HepG2 (cell line): ENCODE results near the gene GIMAP8. TPM values are rescaled to one million over a fixed set of nuclear protein-coding genes. Genes with fewer than 3 reads are reported as not detected.

ENCODE experiments used
- CSRNP2 ChIP-seq: sonication (generic); formaldehyde crosslinking; conservative IDR thresholded peaks from 2 replicates; pipeline ENCODE4 v1.8.0; 2022; ENCODE audit warnings: low read depth, missing genetic modification reagents
- ETV6 ChIP-seq: sonication (generic); formaldehyde crosslinking; conservative IDR thresholded peaks from 2 replicates; pipeline ENCODE4 v1.4.0; 2020; ENCODE audit warnings: missing genetic modification reagents
- FOSL2 ChIP-seq: sonication (generic); formaldehyde crosslinking; IDR thresholded peaks from 2 replicates; pipeline ENCODE4 v1.4.0; 2020; ENCODE audit warnings: missing genetic modification reagents
- MAF1 ChIP-seq: sonication (generic); formaldehyde crosslinking; IDR thresholded peaks from 2 replicates; pipeline ENCODE4 v1.5.0; 2020; ENCODE audit warnings: missing genetic modification reagents, borderline replicate concordance
- NFAT5 ChIP-seq: sonication (generic); formaldehyde crosslinking; IDR thresholded peaks from 2 replicates; pipeline ENCODE4 v1.4.0; 2020; ENCODE audit warnings: missing genetic modification reagents
- NFKB2 ChIP-seq: sonication (generic); formaldehyde crosslinking; IDR thresholded peaks from 2 replicates; pipeline ENCODE4 v1.4.0; 2020; ENCODE audit warnings: missing genetic modification reagents, borderline replicate concordance
- NR2F6 ChIP-seq, 2 experiments: IDR thresholded peaks; 2 replicates each; pipeline ENCODE4 v1.6.1; 2016; ENCODE audit warnings: antibody characterized with exemption in 1 of 2, mild to moderate bottlenecking in 1 of 2
- REPIN1 ChIP-seq: sonication (generic); formaldehyde crosslinking; IDR thresholded peaks from 2 replicates; pipeline ENCODE4 v1.8.0; 2022; ENCODE audit warnings: missing genetic modification reagents, low read depth, mild to moderate bottlenecking, borderline replicate concordance
- REXO4 ChIP-seq: sonication (generic); formaldehyde crosslinking; IDR thresholded peaks from 2 replicates; pipeline ENCODE4 v1.8.0; 2022; ENCODE audit warnings: missing genetic modification reagents, mild to moderate bottlenecking, borderline replicate concordance
- RXRA ChIP-seq: sonication (generic); formaldehyde crosslinking; IDR thresholded peaks from 2 replicates; pipeline ENCODE4 v1.5.1; 2020; ENCODE audit warnings: missing genetic modification reagents
- SKI ChIP-seq: fragments of 450-650 bp; IDR thresholded peaks from one replicate; pipeline ENCODE4 v1.6.1; 2018; ENCODE audit warnings: mild to moderate bottlenecking; ENCODE audit not compliant: partially characterized antibody
- SP1 ChIP-seq, 2 experiments: fragments of 450-650 bp in 1 of 2; sonication (generic) in 1 of 2; formaldehyde crosslinking in 1 of 2; IDR thresholded peaks; 2 replicates each; pipeline versions ENCODE4 v1.4.0 to v1.6.1; 2016 to 2020; ENCODE audit warnings: missing genetic modification reagents in 1 of 2
- TOPORS ChIP-seq: sonication (generic); formaldehyde crosslinking; IDR thresholded peaks from 2 replicates; pipeline ENCODE4 v1.8.0; 2023; ENCODE audit warnings: mild to moderate bottlenecking, missing genetic modification reagents
- ZBTB20 ChIP-seq: sonication (generic); formaldehyde crosslinking; IDR thresholded peaks from 2 replicates; pipeline ENCODE4 v1.8.1; 2023; ENCODE audit warnings: missing genetic modification reagents, low read depth, mild to moderate bottlenecking, borderline replicate concordance
- ZC3H4 ChIP-seq: sonication (generic); formaldehyde crosslinking; IDR thresholded peaks from 2 replicates; pipeline ENCODE4 v1.4.0; 2020; ENCODE audit warnings: missing genetic modification reagents, borderline replicate concordance
- ZNF335 ChIP-seq: sonication (generic); formaldehyde crosslinking; IDR thresholded peaks from 2 replicates; pipeline ENCODE4 v1.4.0; 2020; ENCODE audit warnings: missing genetic modification reagents
- ZNF343 ChIP-seq: sonication (generic); formaldehyde crosslinking; IDR thresholded peaks from 2 replicates; pipeline ENCODE4 v1.4.0; 2020; ENCODE audit warnings: mild to moderate bottlenecking, missing genetic modification reagents
- ZNF703 ChIP-seq: sonication (generic); formaldehyde crosslinking; IDR thresholded peaks from 2 replicates; pipeline ENCODE4 v1.5.1; 2020; ENCODE audit warnings: missing genetic modification reagents, mild to moderate bottlenecking, moderate library complexity, borderline replicate concordance
- ZNF784 ChIP-seq: sonication (generic); formaldehyde crosslinking; IDR thresholded peaks from 2 replicates; pipeline ENCODE4 v1.5.1; 2020; ENCODE audit warnings: missing genetic modification reagents, mild to moderate bottlenecking, borderline replicate concordance
- ZNF878 ChIP-seq: sonication (generic); formaldehyde crosslinking; IDR thresholded peaks from 2 replicates; pipeline ENCODE4 v1.8.1; 2023; ENCODE audit warnings: mild to moderate bottlenecking, missing genetic modification reagents, moderate library complexity
- ZSCAN29 ChIP-seq: sonication (generic); formaldehyde crosslinking; conservative IDR thresholded peaks from 2 replicates; pipeline ENCODE4 v1.4.0; 2020; ENCODE audit warnings: mild to moderate bottlenecking, missing genetic modification reagents
- ZSCAN9 ChIP-seq: IDR thresholded peaks from 2 replicates; pipeline ENCODE4 v1.6.1; 2016; ENCODE audit warnings: borderline replicate concordance
- polyA plus RNA-seq, 8 experiments: library from polyadenylated mRNA; depleted of rRNA in 3 of 8; stranded (reverse) in 7 of 8; unstranded in 1 of 8; fragments of >200 nt; fragmentation: Illumina TruSeq in 4 of 8; extraction: Trizol in 4 of 8; gene quantifications; 2 replicates each; pipeline versions ENCODE4 v1.2.1 to v1.2.3, GENCODE V29; 2011 to 2016; ENCODE audit warnings: low read depth in 4 of 8, missing spikeins in 1 of 8, mixed read lengths in 1 of 8; ENCODE audit not compliant: insufficient read depth in 1 of 8
- total RNA-seq, 5 experiments: library from RNA; depleted of rRNA; stranded (reverse); fragments of >200 nt; fragmentation: Illumina TruSeq; extraction: Trizol; gene quantifications; 2 replicates each; pipeline ENCODE4 v1.2.3, GENCODE V29; 2016; ENCODE audit warnings: low read depth in 1 of 5

Gene GIMAP8
- total and polyA plus RNA-seq, 2 of the 13 experiments (the other 11 are each of a cell fraction or from before 2014, with no cell fraction given): not detected

- TF ChIP-seq CSRNP2 (CRISPR knock-in tag) (no peak), ZBTB20 (CRISPR knock-in tag) (0 out of 2 replicates have a peak, but pooled peaks have one; percentile 14), ZSCAN29 (CRISPR knock-in tag) (0 out of 2 replicates have a peak, but pooled peaks have one; percentile 20), TOPORS (CRISPR knock-in tag) (peak; percentile 69; the same call in 1 of the 2 replicates), NFAT5 (CRISPR knock-in tag) (no peak), NFKB2 (CRISPR knock-in tag) (peak; percentile 39; the same call in 1 of the 2 replicates), ZNF703 (peak; percentile 36; the same call in 1 of the 2 replicates), ZNF784 (CRISPR knock-in tag) (peak; percentile 61; the same call in 1 of the 2 replicates), FOSL2 (CRISPR knock-in tag) (no peak), MAF1 (CRISPR knock-in tag) (no peak), SP1 (IDR thresholded peaks at IDR 0.05) (no peak), SP1 (CRISPR knock-in tag; IDR thresholded peaks at IDR 0.05) (peak; percentile 74; the same call in 1 of the 2 replicates), ZNF343 (CRISPR knock-in tag) (no peak), NR2F6 (IDR thresholded peaks at IDR 0.05) (no peak; the same call in 1 of the 2 replicates), NR2F6 (CRISPR knock-in tag; IDR thresholded peaks at IDR 0.05) (peak; percentile 49; the same call in 1 of the 2 replicates), ETV6 (CRISPR knock-in tag) (peak; percentile 50; the same call in 1 of the 2 replicates), RXRA (CRISPR knock-in tag) (peak; percentile 56), ZC3H4 (no peak), REXO4 (CRISPR knock-in tag) (no peak), ZNF878 (0 out of 2 replicates have a peak, but pooled peaks have one; percentile 34), REPIN1 (CRISPR knock-in tag) (peak; percentile 25; the same call in 1 of the 2 replicates), ZSCAN9 (CRISPR knock-in tag) (peak; percentile 47; the same call in 1 of the 2 replicates), ZNF335 (CRISPR knock-in tag) (no peak), SKI (peak; percentile 89)
These were observed 45.4 kb upstream of the GIMAP8 start (continued) for GRCh38 chr7:150404805-150405583.
